Tibial artery (tissue), 4 donors: ENCODE data around the gene AMPD2.

Experiments used
- DNase-seq, 2 donors: peaks; one replicate each; pipeline ENCODE4 v3.0.0-alpha.2; 2019
- H3K27ac ChIP-seq, 2 donors: fragments of 200-600 bp; sonication (generic) in 1 of 2; 1 replicate in 1 of 2; 2 replicates in 1 of 2; pipeline ENCODE4 v1.5.1; 2018 to 2019; ENCODE audit warnings: mild to moderate bottlenecking in 1 of 2
- H3K27me3 ChIP-seq, 2 donors: fragments of 200-600 bp; sonication (generic) in 1 of 2; one replicate each; pipeline versions ENCODE4 v1.5.1 to v1.6.0; 2016 to 2019
- H3K36me3 ChIP-seq, 3 donors: fragments of 200-600 bp; sonication (generic) in 2 of 3; one replicate each; pipeline ENCODE4 v1.5.1; 2016 to 2019; ENCODE audit warnings: mild to moderate bottlenecking in 2 of 3
- H3K4me1 ChIP-seq, 4 donors: fragments of 200-600 bp; sonication (generic) in 2 of 4; 1 replicate in 3 of 4; 2 replicates in 1 of 4; pipeline ENCODE4 v1.5.1; 2016 to 2019
- H3K4me3 ChIP-seq, 2 donors: fragments of 200-600 bp; sonication (generic) in 1 of 2; 1 replicate in 1 of 2; 2 replicates in 1 of 2; pipeline ENCODE4 v1.5.1; 2018 to 2019; ENCODE audit warnings: mild to moderate bottlenecking in 2 of 2
- H3K9me3 ChIP-seq, 3 donors: fragments of 200-600 bp; sonication (generic) in 1 of 3; one replicate each; pipeline ENCODE4 v1.5.1; 2016 to 2019
- intact Hi-C: fragments of 100-400 bp; cut with DNase I; formaldehyde crosslinking; loops from one replicate; pipeline ENCODE4 v1.15.0; 2023; ENCODE audit warnings: low total_unique reads
- TF ChIP-seq, protein P1 (sequence below), 2 experiments: fragments of 200-600 bp in 1 of 2; fragments of 450-650 bp in 1 of 2; IDR thresholded peaks; one replicate each; pipeline ENCODE4 v1.5.1; 2017 to 2019; ENCODE audit warnings: antibody characterized with exemption in 2 of 2, mild to moderate bottlenecking in 1 of 2, moderate library complexity in 1 of 2

AMPD2 gene

DNA sequence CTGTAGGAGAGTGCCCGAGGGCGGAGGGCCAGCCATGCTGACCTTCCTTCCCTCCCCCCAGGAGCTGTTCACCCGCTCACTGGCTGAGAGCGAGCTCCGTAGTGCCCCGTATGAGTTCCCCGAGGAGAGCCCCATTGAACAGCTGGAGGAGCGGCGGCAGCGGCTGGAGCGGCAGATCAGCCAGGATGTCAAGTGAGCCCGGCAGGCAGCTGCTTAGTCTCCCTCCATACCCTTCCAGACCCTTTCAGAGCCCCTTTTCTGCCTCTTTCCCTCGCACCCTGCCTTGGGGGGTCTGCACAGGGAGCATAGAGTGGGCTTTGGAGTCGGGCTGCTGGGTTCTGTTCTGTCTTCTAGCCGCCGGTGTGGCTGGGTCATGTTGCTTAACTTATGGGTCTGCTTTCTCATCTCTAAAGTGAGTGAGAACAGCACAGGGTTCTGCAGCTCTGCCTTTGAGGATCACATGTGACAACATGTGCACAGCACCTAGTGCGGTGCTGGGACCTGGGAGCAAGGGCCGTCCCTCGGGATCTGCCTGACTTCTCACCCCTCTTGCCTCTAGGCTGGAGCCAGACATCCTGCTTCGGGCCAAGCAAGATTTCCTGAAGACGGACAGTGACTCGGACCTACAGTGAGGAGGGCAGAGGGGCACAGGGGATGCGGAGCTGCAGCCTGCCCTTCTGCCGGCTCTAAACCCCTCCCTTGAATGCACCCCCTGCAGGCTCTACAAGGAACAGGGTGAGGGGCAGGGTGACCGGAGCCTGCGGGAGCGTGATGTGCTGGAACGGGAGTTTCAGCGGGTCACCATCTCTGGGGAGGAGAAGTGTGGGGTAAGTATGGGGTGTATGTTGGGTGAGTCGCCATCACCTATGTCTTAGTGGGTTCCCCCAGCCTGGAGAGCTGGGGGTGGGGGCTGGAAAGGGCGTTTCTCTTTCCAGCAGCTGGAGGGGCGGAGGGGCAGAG, 6.2 kb downstream of the AMPD2 start:
- peaks cover 0 to 42% (median 30%) of the 10 kb centered on the region in 4 donors for H3K4me1 ChIP-seq
- no peak overlapping the region for H3K4me3 ChIP-seq
- intact Hi-C loops: no loop called here
- no peaks in the 10 kb centered on the region for H3K27me3 ChIP-seq
- no peaks in the 10 kb centered on the region for H3K9me3 ChIP-seq
- DNase-seq: peak in 1 of 2 donors; percentile 57
- H3K36me3 ChIP-seq: peaks cover 23 to 55% (median 44%) of the 10 kb centered on the region in 3 donors
- H3K27ac ChIP-seq: no peak overlapping the region
- TF ChIP-seq, protein P1, sequence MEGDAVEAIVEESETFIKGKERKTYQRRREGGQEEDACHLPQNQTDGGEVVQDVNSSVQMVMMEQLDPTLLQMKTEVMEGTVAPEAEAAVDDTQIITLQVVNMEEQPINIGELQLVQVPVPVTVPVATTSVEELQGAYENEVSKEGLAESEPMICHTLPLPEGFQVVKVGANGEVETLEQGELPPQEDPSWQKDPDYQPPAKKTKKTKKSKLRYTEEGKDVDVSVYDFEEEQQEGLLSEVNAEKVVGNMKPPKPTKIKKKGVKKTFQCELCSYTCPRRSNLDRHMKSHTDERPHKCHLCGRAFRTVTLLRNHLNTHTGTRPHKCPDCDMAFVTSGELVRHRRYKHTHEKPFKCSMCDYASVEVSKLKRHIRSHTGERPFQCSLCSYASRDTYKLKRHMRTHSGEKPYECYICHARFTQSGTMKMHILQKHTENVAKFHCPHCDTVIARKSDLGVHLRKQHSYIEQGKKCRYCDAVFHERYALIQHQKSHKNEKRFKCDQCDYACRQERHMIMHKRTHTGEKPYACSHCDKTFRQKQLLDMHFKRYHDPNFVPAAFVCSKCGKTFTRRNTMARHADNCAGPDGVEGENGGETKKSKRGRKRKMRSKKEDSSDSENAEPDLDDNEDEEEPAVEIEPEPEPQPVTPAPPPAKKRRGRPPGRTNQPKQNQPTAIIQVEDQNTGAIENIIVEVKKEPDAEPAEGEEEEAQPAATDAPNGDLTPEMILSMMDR (IDR thresholded peaks at IDR 0.05): no peak

DNA sequence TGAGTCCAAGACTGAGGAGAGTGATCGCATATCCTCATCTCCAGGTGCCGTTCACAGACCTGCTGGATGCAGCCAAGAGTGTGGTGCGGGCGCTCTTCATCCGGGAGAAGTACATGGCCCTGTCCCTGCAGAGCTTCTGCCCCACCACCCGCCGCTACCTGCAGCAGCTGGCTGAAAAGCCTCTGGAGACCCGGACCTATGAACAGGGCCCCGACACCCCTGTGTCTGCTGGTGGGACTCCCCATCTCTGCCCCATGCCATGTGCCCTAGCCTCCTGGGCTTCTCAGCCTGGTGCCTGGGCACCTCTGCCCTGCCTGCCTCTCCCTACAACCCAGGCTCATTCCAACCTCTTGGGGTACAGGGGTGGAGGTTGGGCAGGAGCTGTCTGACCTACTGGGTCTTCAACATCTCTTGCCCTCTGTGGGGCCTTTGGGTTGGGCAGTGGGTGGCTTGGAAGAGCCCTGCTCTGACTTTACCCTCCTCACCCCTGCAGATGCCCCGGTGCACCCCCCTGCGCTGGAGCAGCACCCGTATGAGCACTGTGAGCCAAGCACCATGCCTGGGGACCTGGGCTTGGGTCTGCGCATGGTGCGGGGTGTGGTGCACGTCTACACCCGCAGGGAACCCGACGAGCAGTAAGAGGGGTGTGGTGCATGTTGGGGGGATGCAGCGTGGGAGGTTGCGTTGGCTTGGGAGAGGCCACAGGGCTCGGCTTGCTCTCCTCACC, 7.2 kb downstream of the AMPD2 start:
- TF ChIP-seq, protein P1 (IDR thresholded peaks at IDR 0.05): no peak

DNA sequence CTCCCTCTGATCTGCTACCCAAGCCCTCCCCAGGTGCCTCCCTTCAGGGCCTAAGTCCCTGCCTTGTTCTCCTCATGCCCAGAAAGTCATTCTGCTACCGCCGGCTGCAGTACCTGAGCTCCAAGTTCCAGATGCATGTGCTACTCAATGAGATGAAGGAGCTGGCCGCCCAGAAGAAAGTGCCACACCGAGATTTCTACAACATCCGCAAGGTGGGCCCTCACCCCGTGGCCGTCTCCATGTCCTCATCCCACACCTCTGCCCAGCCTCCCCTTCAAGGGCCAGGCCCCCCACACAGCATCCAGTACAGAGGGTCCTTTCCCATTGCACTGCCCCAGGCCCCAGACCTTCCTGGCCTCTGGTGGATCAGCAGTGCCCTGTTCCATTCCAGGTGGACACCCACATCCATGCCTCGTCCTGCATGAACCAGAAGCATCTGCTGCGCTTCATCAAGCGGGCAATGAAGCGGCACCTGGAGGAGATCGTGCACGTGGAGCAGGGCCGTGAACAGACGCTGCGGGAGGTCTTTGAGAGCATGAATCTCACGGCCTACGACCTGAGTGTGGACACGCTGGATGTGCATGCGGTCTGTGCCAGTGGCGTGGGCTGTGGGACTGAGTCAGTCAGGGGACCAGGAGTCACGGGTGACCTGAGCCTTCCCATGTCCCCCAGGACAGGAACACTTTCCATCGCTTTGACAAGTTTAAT, 8.2 kb downstream of the AMPD2 start:
- intact Hi-C loops: no loop called here
- Histone ChIP-seq H3K27me3 (no peaks in the 10 kb centered on the region), H3K4me3 (no peak overlapping the region), H3K9me3 (no peaks in the 10 kb centered on the region), H3K4me1 (peaks cover 0 to 22% (median 16%) of the 10 kb centered on the region in 4 donors), H3K27ac (no peak overlapping the region), H3K36me3 (peaks cover 27 to 72% (median 53%) of the 10 kb centered on the region in 3 donors)
- TF ChIP-seq, protein P1 (IDR thresholded peaks at IDR 0.05): no peak
- DNase-seq: peak in 1 of 2 donors; percentile 60

More for the DNA sequence above, 7.2 kb downstream of the AMPD2 start:
- Histone ChIP-seq H3K27ac (no peak overlapping the region), H3K4me1 (peaks cover 0 to 32% (median 21%) of the 10 kb centered on the region in 4 donors), H3K4me3 (no peak overlapping the region), H3K9me3 (no peaks in the 10 kb centered on the region), H3K27me3 (no peaks in the 10 kb centered on the region), H3K36me3 (peaks cover 27 to 64% (median 53%) of the 10 kb centered on the region in 3 donors)
- intact Hi-C loops: no loop called here
- DNase-seq: peak in 1 of 2 donors; percentile 60

DNA sequence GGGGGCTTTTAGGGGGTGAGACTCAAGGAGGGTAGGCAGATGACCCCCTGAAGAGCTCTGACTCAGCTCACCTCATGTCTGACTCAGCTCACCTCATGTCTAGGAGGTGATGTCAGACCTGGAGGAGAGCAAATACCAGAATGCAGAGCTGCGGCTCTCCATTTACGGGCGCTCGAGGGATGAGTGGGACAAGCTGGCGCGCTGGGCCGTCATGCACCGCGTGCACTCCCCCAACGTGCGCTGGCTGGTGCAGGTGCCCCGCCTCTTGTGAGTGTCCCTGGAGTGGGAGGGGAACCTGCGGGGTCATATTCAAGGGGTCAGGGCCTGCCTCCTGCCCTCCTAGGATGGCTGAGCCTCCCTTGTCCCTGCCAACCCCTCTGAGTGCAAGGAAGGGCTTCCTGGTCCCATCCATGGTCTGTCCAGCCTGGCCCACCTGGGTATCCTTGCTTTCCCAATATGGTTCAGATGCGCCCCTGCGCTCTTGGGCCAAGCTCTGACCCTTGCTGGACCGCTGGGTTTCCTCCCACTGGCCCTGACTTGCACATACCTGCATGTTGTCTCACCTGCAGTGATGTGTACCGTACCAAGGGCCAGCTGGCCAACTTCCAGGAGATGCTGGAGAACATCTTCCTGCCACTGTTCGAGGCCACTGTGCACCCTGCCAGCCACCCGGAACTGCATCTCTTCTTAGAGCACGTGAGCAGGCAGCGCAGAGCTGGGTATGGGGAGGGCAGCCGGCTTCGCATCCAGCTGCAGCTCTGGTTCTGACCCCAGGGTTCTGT, 9.1 kb downstream of the AMPD2 start:
- Histone ChIP-seq H3K27me3 (no peaks in the 10 kb centered on the region), H3K9me3 (no peaks in the 10 kb centered on the region), H3K4me1 (peaks cover 0 to 14% (median 8%) of the 10 kb centered on the region in 4 donors), H3K4me3 (no peak overlapping the region), H3K27ac (no peak overlapping the region), H3K36me3 (peaks cover 27 to 72% (median 53%) of the 10 kb centered on the region in 3 donors)
- TF ChIP-seq, protein P1 (IDR thresholded peaks at IDR 0.05): no peak
- peak in 1 of 2 donors; percentile 60 for DNase-seq
- intact Hi-C loops: no loop called here
